Stimulated activated CD8-positive, alpha-beta memory T cell treated with anti-CD3 and anti-CD28 coated beads, Interleukin-15, amount 100 ng/mL, for 24 hours (primary cell): ENCODE measurements around the gene IL17RA.

Experiments used
- DNase-seq: peaks from one replicate; pipeline ENCODE4 v3.0.0-alpha.2; 2020; ENCODE audit warnings: low read depth

IL17RA gene

DNA sequence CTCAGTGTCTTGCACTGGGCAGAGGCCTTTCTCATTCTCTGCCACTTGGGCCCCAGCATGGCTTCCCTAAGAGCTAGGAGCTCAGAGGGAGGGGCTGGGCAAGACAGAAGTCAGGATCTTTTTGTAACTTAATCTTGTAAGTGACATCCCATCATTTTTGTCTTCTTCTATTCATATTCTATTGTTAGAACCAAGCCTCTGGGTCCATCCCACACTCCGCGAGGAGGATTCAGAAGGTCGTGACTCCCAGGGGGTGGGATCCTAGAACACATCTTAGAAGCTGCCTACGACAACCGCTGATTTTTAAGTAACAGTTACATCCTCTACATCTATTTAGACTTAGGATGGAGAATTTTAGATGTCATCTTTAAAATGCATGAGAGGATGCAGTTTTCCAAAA lies 1.5 kb upstream of the IL17RA start:
- no peak for DNase-seq

DNA sequence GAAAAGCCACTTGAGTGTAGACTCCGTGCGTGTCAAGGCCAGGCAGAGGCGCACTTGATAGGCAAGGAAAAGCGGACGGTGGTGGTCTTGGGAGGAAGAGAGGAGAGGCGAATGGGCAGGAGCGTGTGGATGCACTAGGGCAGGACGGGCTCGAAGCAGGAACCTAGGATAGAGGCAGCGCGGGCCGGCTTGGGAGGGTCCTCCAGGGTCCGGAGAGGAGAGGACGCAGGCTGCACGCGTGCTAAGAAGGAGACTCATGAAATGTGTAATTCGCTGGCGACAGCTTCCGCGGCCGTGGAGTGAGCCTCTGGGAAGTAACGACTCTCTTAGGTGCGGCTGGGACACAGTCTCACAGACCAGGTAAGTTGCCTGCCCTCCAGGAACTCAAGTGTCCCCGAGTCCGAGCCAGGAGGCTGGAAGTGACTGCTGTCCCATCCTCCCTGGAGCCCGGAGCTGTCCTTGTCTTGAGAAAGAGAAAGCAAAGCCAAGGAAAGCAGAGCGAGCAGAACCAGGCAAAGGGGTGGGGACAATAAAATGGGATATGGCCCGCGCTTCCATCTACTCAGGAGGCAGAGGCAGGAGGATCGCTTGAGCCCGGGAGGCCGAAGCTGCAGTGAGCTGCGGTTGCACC lies 874 bp upstream of the IL17RA start:
- no peak for DNase-seq

DNA sequence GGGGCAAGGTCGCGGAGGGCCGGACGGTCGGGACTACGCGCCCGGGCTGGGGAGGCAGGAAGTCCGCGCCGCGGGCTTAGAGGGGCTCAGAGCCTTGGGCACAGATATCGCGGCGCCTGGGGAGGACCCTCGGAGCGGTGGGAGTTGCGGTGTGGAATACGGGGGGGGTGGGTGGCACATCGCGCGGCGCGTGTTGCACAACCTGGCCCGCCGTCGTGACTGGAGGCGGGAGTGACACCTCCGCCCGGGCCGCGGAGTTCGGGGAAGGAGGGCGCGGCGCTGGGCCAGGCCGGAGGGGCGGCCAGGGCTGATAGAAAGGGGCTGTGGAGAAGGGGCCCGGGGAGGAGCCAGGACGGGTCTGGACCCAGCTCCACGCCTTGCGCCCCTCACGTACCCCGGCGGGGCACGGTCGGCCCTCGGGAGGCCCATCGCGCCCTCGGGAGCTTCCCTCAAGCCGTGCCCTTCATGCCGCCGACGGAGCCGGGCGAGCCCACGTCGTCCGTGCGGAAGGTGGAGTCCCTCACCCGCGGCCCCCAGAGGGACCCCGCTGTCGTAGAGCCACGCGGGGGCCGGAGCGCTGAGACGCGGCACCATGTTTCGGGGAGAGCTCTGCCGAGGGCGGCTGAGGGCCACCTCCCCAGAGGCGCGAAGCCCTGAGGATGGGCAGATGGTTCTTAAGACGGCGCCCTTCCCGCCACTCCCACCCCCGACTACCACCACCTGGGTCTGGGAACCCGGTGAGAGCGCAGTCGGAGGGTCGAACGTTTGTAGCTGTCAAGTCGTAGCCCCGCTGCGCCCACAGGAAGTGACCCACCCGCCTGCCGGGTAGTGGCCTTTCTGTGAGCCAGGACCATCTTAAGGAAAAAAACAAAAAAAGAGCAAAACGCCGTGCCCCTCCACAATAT lies 729 bp downstream of the IL17RA start:
- DNase-seq = no peak

GRCh38 chr22:17086296-17086695 lies 1.5 kb downstream of the IL17RA start:
- DNase-seq = no peak

DNA sequence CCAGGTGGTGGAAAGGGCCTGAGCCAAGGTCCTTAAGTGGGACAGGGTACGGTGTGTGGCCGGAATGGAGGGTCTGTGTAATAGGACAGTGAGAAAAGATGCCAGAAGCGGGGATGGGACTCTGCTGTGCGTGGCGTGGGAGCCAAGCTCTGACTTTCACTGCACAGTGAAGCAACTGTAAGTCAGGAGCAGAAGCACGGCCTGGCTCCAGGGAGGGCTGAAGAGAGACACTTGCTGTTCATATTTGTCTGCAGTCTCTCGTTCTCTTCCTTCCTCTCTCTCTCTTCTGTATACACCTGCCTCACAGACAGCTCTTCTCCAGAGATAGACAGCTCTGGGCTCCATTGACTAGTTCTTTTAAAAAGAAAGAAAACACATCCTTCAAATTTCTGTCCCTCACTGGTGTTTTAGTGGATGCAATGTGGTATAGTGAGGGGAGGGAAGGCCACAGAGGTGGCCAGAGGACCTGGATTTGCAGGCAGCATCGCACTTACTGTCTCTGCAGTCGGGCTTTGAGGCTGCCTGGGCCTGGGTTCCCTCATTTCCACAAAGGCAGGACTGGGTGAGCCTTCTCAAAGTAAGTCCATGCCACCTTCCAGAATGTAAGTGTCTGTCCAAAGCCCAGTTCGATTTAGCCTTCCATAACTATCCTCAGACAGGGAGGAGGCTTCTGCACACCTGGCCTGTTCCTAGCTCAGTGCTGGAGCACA lies 2.1 kb downstream of the IL17RA start:
- DNase-seq = no peak

DNA sequence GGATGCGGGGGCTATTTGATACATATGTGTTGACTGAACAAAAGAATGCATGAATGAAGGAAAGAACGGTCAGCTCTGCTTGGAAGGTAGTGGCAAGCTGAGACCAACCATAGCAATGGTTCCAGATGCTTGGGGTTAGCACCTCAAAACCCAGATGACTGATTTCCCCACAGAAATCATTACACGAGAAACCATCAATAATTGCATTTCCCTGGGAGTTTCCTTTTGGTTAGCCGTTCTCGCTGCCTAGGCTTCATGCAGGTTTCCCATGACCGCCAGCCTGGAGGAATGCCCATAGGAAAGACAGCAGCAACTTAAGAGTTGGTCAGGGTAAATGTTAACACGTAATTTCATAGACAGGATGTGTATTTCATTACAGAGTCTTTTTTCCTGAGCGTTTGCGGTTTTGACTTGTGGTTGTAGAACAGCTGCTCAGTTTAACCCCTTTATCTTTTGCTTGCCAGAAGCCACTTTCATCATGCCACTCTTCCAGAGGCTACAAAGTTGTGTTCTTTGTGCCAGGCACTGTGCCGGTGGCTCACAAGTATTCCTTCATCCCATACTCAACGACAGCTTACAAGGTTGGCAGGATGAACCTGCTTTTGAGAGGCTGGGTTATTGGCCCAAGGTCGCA lies 2.8 kb downstream of the IL17RA start:
- DNase-seq = no peak

GRCh38 chr22:17090550-17090949 lies 5.8 kb downstream of the IL17RA start:
- DNase-seq = no peak

GRCh38 chr22:17091851-17092250 lies 7.1 kb downstream of the IL17RA start:
- DNase-seq = no peak

DNA sequence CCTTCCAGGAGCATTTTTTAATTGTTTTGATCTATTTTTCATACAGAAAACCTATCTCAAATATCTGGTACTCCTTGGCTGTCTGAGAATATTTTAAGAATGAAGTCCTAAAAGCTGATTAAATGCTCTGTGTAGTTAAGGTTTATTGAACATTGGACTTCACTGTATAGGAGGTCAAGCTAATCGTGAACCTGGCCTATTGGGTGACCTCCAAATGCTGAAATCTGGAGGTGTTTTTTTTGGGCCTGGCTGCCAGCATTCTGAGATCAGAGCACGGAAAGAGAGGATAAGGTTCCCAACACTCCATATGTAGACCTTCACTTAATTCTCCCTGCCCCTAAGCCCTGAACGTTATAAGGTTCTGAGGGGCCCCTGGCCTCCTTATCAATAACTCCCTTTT lies 8.3 kb downstream of the IL17RA start:
- no peak for DNase-seq

DNA sequence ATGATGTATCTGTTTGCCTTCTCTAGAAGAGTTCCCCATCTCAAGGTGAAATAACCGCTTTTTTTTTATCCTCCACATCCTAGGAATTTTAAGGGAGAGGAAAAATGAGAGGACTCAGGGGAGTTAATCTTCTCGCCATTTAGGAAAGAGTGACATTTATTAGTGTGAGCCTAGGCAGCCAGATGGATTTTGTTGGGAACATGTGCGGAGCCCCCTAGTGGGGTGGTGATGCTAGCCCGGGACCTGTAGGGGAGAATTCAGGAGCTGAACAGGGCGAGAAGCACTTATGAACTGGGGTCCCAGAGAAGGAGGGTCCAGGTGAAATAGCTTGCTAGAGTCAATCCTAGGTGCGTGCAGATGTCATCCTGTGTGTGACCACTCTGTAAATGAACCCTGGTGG lies 10.7 kb downstream of the IL17RA start:
- DNase-seq = no peak

DNA sequence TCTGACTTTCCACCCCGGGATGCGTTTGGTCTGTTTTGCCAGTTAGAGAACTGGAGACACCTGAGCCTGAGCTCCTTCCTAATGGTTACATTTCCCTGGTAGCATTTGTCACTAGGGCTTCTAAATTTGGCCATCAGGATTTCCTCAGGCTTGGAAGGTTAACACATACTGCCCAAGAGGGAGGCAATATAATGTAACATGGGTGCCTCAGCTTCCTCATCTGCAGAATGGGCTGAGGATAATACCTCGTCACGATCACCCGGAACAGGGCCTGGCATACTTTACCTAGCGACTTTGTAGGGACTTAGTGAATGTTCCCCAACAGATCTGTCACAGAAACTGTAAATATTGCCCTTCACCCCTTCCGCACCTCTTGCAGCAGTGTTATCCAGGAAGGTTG lies 11.3 kb downstream of the IL17RA start:
- DNase-seq = no peak

DNA sequence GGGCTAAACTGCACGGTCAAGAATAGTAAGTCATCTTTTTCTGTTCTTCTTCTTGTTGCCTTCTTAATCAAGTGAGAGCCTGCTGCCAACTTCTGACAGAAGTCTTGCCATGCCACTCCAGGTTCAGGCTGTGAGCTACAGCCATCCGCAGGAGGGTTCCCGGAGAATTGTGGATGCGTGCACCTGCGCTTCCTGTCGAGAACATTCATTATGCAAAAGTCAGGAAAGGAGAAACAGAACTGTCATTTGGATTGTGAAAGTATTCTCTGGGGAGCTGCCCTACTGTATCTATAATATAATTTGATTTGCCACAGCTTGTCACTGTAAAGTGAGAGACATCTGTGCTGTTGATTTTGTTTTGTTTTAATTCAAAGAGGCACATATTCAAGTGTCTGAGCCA lies 12.3 kb downstream of the IL17RA start:
- DNase-seq = no peak

GRCh38 chr22:17097701-17098100 lies 12.9 kb downstream of the IL17RA start:
- no peak for DNase-seq

- no peak for DNase-seq
These were observed 13.6 kb downstream of the IL17RA start for GRCh38 chr22:17098379-17098819.

DNA sequence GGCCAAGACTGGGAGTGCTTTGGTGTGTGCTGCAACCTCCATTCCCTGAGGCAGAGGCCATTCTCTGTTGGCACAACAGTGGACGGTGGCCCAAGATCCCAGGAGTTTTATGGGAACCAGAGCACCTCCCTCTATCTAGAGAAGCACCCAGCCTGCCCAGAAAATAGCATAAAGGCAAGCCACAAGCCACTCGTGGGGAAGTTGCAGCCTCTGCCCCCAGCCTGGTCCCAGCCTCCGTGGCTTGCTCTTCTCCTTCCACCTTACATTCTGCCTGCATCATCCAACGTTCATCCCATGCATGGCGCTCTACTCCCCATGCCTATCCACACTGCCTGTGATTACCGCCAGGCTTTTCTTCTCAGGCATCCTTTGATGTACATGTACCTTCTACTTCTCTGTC lies 15.8 kb downstream of the IL17RA start:
- no peak for DNase-seq

DNA sequence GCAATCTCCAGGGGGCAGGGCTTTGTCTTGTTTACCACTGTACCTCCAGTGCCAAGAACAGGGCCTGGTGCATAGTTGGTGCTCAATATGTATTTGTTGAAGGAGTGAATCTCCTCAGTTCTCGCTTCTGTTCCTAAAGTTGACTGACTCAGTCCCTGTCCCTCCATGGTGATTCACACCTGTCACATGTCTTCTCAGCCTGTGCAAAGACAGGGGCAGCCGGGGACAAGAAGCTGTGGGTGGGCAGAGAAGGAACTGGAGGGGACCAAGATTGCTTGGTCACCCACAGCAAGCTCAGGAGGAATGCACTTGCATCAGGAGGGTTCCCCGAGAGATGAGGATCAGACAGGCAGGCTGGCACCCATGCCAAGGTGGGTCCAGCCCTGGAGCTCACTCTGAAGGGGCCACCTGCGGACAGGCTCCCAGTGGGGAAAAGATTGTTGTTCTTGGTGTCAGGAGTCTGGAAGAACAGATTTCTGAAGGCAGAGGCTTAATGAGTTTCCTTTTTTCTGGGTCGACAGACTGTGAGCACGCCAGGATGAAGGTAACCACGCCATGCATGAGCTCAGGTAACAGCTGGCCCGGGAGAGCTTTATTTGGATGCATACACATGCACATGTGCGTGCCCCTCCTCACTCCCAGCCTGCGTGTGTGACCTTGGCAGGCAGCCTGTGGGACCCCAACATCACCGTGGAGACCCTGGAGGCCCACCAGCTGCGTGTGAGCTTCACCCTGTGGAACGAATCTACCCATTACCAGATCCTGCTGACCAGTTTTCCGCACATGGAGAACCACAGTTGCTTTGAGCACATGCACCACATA lies 16.9 kb downstream of the IL17RA start:
- DNase-seq = no peak

- DNase-seq = no peak
These were observed 17.5 kb downstream of the IL17RA start for GRCh38 chr22:17102297-17102667.

DNA sequence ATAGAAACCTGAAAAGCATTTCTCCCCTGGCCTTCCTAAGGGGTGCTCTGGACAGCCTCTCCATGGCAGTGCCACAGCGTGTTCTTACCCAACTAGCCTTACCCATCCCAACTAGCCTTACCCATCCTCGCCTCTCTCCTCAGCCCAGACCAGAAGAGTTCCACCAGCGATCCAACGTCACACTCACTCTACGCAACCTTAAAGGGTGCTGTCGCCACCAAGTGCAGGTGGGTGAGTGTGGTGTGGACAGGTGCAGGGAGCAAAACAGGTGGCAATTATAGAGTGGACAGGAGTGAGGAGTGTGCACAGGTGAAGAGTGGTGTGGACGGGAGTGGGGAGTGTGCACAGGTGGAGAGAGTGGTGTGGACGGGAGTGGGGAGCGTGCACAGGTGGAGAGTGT lies 18.6 kb downstream of the IL17RA start:
- no peak for DNase-seq

GRCh38 chr22:17104336-17104935 lies 19.6 kb downstream of the IL17RA start:
- no peak for DNase-seq

DNA sequence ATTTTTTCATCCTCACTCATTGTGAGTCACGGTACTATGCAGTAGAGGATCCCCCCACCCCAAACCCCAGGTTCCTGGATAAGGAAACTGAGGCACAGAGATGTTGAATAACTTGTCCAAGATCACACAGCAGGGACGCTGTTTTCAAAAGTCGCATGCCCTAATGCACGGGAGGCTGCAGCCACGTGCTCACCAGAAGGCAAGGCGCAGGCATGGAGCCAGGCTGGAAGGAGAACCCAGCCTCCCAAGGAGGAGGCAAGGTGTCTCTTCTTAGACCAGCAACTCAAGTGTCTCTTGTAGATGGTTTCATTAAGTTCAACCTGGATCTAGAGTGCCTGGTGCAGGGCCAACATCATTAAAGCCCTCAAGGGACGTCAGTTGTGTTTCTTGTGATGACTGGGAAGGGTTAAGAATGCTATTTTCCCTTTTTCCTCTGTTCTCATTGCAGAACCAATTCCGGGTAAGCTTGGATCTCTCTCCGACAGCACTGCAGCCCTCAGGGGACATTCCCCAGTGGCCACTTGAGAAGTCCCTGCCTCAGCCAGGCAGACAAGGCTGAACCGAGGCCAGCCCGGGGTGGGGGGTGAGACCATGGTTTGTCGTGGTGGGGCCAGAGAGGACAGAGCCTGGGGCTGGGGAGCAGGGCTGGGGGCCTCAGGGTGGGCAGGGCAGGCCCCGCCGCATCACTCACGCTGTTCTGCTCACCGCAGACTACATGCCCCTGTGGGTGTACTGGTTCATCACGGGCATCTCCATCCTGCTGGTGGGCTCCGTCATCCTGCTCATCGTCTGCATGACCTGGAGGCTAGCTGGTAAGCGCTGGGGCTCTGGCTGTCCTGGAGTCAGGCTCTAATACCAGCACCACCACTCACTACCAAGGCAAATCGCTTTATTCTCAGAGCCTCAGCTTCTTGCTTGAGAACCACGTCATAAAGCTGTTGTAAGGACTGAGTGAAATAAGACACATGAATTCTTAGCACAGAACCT lies 20.6 kb downstream of the IL17RA start:
- DNase-seq = no peak
